AG04449 (cell line): ENCODE data around the gene C19orf25.
A peak's percentile ranks its signal among the peaks of the same experiment; 100 is the strongest.

Experiments used
- CTCF ChIA-PET: fragments of 350-600 bp; formaldehyde crosslinking; extraction: SDS; loops from one replicate; lab custom pipeline; 2021; ENCODE audit warnings: antibody characterized with exemption; lab: Yijun Ruan, JAX
- POLR2A ChIA-PET: fragments of 400-600, 350-600 bp; formaldehyde crosslinking; extraction: SDS; loops from one replicate; lab custom pipeline; 2020; ENCODE audit warnings: antibody characterized with exemption, inconsistent platforms; lab: Yijun Ruan, JAX
- DNase-seq: peaks from one replicate; pipeline ENCODE4 v3.0.0-alpha.2; 2010; ENCODE audit warnings: low read depth, low spot score
- H3K4me3 ChIP-seq: 2 replicates; pipeline ENCODE4 v1.5.1; 2011; ENCODE audit warnings: low read depth, mild to moderate bottlenecking, control low read depth, low read length
- TF ChIP-seq, protein P1 (sequence below): IDR thresholded peaks from one replicate; pipeline ENCODE4 v1.5.1; 2011; ENCODE audit warnings: mild to moderate bottlenecking, moderate library complexity, low read length, control low read depth, inconsistent platforms; ENCODE audit not compliant: insufficient read depth; ENCODE audit errors: missing control alignments

Gene C19orf25

DNA sequence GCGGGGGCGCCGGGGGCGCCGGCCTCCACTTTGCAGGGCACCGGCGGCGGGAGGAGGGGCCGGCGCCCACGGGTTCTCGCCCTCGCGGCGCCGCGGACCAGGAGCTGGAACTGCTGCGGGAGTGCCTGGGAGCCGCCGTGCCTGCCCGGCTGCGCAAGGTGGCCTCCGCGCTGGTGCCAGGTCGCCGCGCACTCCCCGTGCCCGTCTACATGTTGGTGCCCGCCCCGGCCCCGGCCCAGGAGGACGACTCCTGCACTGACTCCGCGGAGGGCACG lies 11.9 kb downstream of the C19orf25 start:
- ChIA-PET CTCF (interaction anchor here (1.2 to 2.8 kb wide), 6 partner anchors 9 to 124 kb away, joined by 3 to 16 read pairs (median 5); no protein-coding TSS in a partner anchor), POLR2A (no interaction called here)
- no peak for DNase-seq
- H3K4me3 ChIP-seq = no peak overlapping the region
- TF ChIP-seq, protein P1, sequence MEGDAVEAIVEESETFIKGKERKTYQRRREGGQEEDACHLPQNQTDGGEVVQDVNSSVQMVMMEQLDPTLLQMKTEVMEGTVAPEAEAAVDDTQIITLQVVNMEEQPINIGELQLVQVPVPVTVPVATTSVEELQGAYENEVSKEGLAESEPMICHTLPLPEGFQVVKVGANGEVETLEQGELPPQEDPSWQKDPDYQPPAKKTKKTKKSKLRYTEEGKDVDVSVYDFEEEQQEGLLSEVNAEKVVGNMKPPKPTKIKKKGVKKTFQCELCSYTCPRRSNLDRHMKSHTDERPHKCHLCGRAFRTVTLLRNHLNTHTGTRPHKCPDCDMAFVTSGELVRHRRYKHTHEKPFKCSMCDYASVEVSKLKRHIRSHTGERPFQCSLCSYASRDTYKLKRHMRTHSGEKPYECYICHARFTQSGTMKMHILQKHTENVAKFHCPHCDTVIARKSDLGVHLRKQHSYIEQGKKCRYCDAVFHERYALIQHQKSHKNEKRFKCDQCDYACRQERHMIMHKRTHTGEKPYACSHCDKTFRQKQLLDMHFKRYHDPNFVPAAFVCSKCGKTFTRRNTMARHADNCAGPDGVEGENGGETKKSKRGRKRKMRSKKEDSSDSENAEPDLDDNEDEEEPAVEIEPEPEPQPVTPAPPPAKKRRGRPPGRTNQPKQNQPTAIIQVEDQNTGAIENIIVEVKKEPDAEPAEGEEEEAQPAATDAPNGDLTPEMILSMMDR = no peak

DNA sequence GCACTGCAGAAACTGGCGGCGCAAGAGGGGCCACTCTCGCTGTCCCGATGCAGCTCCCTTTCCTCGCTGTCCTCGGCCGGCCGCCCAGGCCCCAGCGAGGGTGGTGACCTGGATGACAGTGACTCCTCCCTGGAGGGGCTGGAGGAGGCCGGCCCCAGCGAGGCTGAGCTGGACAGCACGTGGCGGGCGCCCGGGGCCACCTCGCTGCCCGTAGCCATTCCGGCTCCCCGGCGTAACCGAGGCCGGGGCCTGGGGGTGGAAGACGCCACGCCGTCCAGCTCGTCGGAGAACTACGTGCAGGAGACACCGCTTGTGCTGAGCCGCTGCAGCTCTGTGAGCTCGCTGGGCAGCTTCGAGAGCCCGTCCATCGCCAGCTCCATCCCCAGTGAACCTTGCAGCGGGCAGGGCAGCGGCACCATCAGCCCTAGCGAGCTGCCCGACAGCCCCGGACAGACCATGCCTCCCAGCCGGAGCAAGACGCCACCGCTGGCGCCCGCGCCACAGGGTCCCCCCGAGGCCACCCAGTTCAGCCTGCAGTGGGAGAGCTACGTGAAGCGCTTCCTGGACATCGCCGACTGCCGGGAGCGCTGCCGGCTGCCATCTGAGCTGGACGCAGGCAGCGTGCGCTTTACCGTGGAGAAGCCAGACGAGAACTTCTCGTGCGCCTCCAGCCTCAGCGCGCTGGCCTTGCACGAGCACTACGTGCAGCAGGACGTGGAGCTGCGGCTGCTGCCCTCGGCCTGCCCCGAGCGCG lies 12.4 kb downstream of the C19orf25 start:
- TF ChIP-seq, protein P1 = no peak
- no peak for DNase-seq
- POLR2A ChIA-PET = no interaction called here
- H3K4me3 ChIP-seq = no peak overlapping the region
- CTCF ChIA-PET = interaction anchor here (1.1 to 2.8 kb wide), 8 partner anchors 8 to 186 kb away, joined by 3 to 16 read pairs (median 4); partner anchors contain the start of gene APC2

DNA sequence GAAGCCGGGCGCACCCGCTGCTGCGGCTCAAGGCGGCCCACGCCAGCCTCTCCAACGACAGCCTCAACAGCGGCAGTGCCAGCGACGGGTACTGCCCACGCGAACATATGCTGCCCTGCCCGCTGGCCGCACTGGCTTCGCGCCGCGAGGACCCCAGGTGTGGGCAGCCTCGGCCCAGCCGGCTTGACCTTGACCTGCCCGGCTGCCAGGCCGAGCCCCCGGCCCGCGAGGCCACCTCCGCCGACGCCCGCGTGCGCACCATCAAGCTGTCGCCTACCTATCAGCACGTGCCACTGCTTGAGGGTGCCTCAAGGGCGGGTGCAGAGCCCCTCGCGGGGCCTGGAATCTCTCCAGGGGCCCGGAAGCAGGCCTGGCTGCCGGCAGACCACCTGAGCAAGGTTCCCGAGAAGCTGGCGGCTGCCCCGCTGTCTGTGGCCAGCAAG lies 13.0 kb downstream of the C19orf25 start:
- ChIA-PET POLR2A (interaction anchor here (0.9 kb wide), 1 partner anchor 10 kb away, joined by 3 read pairs; no protein-coding TSS in a partner anchor), CTCF (interaction anchor here (0.9 to 2.8 kb wide), 10 partner anchors 8 to 185 kb away, joined by 3 to 16 read pairs (median 4); partner anchors contain the start of gene APC2)
- no peak overlapping the region for H3K4me3 ChIP-seq
- no peak for DNase-seq
- TF ChIP-seq, protein P1 = no peak

DNA sequence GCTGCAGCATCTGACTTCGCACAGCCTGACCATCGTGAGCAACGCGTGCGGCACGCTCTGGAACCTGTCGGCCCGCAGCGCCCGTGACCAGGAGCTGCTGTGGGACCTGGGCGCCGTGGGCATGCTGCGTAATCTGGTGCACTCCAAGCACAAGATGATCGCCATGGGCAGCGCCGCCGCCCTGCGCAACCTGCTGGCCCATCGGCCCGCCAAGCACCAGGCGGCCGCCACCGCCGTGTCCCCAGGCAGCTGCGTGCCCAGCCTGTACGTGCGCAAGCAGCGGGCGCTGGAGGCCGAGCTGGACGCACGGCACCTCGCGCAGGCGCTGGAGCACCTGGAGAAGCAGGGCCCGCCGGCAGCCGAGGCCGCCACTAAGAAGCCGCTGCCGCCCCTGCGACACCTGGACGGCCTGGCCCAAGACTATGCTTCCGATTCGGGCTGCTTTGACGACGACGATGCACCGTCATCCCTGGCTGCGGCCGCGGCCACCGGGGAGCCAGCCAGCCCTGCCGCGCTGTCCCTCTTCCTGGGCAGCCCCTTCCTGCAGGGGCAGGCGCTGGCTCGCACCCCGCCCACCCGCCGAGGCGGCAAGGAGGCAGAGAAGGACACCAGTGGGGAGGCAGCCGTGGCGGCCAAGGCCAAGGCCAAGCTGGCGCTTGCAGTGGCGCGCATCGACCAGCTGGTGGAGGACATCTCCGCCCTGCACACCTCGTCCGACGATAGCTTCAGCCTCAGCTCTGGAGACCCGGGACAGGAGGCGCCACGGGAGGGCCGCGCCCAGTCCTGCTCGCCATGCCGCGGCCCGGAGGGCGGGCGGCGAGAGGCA lies 13.6 kb downstream of the C19orf25 start:
- no peak for DNase-seq
- H3K4me3 ChIP-seq = no peak overlapping the region
- ChIA-PET CTCF (interaction anchor here (0.9 to 2.8 kb wide), 9 partner anchors 7 to 185 kb away, joined by 3 to 16 read pairs (median 4); partner anchors contain the start of gene APC2), POLR2A (interaction anchor here (0.9 kb wide), 1 partner anchor 10 kb away, joined by 3 read pairs; no protein-coding TSS in a partner anchor)
- TF ChIP-seq, protein P1 = peak; percentile 76

DNA sequence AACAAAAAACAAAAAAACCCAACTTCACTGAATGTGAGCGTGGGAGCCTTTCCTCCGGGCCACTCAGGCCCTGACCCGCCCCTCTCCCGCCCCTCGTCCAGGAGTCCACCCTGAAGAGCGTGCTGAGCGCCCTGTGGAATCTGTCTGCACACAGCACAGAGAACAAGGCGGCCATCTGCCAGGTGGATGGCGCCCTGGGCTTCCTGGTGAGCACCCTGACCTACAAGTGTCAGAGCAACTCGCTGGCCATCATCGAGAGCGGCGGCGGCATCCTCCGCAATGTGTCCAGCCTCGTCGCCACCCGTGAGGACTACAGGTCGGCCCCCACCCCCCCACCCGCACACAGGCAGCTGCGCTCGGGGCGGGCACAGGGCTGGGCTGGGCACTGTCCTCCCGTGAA lies 17.2 kb downstream of the C19orf25 start:
- ChIA-PET CTCF (no interaction called here), POLR2A (no interaction called here)
- DNase-seq = no peak
- H3K4me3 ChIP-seq = no peak overlapping the region
- TF ChIP-seq, protein P1 = no peak
